GM21528 (cell line): ENCODE measurements around the gene EDEM2.
A peak's percentile ranks its signal among the peaks of the same experiment; 100 is the strongest.
"Not testable (repeated sequence)": the region's sequence is repeated elsewhere in the genome, so short reads cannot be mapped to it uniquely, and the experiment has no call there.

ENCODE experiments used
- ATAC-seq: cut with Tn5 transposase; IDR thresholded peaks from one replicate; pipeline ENCODE4 v1.9.1; 2021; ENCODE audit warnings: mild to moderate bottlenecking, moderate library complexity; ENCODE audit not compliant: unreplicated experiment, low FRiP score

EDEM2 gene

DNA sequence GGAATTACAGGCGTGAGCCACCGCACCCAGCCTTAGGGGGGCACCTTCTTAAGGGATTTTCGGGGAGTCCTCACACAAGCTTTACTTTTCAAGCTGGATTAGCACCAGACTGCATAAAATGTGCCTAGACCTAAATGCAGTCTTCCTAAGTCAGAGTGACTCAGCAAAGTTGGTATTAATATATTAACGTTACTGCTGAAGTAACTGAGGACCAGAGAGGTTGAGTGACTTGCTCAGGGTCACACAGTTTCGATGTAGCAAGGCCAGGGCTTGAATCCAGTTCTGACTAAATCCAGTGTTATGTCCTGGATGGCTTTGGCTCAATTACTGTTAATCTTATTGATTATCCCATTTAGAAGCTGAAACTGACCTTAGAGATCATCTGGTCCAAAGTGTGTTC, 13.4 kb downstream of the EDEM2 start:
- ATAC-seq: no peak

GRCh38 chr20:35133031-35133430, 14.1 kb downstream of the EDEM2 start:
- no peak for ATAC-seq

DNA sequence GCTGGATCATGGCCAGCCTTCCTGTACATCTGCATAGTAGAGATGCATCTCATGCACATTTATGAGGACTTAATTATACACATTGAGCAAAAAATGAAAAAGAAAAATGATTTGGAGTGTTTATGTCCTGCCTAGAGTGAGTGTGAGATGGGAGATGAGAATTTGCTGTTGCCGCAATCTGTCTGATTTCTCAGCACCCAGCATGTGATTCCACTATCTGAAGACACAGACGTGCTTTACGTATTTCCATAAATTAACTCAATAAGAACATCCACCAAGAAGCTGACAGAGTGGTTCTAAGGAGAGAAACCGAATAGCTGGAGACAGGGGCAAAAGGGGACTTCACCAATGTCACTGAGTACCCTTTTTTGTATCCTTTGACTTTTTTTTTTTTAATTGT, 15.2 kb downstream of the EDEM2 start:
- ATAC-seq: no peak

DNA sequence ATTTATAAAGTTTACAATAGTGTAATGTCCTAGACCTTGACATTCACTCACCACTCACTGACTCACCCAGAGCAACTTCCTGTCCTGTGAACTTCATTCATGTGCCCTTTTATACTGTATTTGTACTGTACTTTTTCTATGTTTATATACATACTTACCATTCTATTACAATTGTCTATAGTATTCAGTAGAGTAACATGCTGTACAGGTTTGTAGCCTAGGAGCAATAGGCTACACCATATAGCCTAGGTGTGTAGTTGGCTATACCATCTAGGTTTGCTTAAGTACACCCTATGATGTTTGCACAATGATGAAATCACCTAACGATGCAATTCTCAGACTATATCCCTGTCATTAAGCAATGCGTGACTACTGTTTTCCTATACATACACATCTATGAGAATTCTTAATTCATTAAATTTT, 17.5 kb downstream of the EDEM2 start:
- no peak for ATAC-seq

DNA sequence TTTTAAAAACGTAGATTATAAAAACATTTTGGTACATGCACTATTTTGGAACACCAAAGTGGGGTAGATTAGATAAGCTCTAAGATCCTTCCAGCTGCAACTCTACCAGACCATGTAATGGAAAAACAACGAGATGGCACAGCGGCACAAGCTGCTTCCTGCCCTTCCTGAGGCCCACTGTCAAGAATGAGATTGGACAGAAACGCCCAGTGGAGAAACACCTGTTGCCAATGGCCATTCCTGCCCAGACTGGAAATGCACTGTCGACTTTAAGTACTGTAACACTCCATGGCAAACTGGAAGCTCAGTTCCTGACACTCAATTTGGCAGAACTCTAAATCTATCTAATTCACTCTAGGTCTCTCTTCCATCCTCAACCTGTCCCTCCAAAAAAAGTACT, 21.4 kb downstream of the EDEM2 start:
- ATAC-seq: no peak

DNA sequence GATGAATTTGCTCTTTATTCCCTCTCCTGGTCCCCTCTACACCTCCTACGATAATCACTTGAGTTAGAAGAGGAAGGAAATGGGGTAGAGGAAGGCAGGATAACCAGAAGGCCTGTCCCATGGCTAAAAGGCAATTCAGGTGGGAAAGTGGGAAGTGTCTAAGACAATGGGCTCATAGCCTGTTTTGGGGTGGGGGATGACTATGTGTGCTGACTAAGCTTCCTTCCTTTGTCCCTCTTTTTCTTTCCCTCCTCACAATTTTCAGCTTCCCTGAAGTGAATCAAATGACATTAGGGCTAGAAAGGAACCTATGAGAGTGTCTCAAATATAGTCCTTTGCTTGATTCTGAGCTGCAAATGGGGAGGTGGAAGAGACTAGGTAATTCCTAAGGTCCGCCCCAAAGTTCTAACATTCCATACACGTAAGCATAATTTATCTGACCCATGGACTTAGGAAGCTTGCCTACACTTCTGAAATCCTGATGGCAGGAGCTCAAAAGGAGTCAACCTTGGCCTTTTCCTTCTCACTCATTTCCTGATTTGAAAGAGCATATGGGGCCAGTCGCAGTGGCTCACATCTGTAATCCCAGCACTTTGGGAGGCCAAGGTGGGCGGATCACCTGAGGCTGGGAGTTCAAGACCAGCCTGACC, 24.3 kb downstream of the EDEM2 start:
- no peak for ATAC-seq

DNA sequence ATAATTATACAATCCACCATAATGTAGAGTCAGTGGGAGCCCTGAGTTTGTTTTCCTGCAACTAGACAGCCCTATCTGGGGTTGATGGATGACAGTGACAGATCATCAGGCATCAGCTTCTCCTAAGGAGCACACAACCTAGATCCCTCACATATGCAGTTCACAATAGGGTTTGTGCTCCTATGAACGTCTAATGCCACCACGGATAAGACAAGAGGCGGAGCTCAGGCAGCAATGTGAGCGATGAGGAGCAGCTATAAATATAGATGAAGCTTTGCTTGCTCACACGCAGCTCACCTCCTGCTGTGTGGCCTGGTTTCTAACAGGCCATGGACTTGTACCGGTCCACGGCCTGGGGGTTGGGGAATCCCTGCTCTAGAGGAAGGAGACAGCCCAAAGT, 25.9 kb downstream of the EDEM2 start:
- no peak for ATAC-seq

- no peak for ATAC-seq
Observed at GRCh38 chr20:35120012-35120701, 27.0 kb downstream of the EDEM2 start.

- ATAC-seq: no peak
Observed at GRCh38 chr20:35117629-35118028, 29.5 kb downstream of the EDEM2 start.

DNA sequence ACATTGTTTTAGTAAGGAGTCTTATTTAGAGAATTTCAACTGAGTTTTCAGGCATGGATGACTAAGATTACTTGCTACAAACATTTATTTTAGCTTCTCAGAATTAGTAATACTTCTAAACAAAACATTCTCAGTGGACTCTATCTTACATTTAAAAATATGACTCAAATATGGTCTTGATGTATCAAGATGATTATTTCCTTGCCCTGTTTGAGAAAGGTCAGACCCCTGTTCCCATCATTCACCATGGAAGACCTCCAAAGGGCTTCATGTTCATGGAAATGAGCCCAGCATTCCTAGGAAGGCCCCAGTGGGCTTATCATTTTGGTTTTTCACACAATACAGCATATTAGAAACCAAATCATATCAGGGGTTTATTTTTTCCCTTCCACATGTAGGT, 29.9 kb downstream of the EDEM2 start:
- no peak for ATAC-seq

- ATAC-seq: no peak
Observed at GRCh38 chr20:35116258-35116657, 30.9 kb downstream of the EDEM2 start.

- no peak for ATAC-seq
Observed at GRCh38 chr20:35115606-35116005, 31.5 kb downstream of the EDEM2 start.

GRCh38 chr20:35112276-35112675, 34.9 kb downstream of the EDEM2 start:
- ATAC-seq: not testable (repeated sequence)

- ATAC-seq: no peak
Observed at GRCh38 chr20:35111141-35111888, 35.8 kb downstream of the EDEM2 start.

DNA sequence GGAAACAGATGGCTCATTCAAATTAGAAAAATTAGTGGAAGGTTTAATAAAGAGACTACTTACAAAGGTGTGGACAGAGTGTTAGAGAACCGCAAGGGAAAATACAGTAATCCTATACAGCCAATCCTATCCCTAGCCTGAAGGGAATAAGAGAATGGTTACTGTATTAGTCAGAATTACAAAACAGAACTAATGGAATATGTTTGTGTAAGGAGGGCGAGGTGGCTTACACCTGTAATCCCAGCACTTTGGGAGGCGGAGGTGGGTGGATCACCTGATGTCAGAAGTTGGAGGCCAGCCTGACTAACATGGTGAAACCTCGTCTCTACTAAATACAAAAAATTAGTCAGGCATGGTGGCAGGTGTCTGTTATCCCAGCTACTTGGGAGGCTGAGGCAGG, 38.2 kb downstream of the EDEM2 start:
- no peak for ATAC-seq

DNA sequence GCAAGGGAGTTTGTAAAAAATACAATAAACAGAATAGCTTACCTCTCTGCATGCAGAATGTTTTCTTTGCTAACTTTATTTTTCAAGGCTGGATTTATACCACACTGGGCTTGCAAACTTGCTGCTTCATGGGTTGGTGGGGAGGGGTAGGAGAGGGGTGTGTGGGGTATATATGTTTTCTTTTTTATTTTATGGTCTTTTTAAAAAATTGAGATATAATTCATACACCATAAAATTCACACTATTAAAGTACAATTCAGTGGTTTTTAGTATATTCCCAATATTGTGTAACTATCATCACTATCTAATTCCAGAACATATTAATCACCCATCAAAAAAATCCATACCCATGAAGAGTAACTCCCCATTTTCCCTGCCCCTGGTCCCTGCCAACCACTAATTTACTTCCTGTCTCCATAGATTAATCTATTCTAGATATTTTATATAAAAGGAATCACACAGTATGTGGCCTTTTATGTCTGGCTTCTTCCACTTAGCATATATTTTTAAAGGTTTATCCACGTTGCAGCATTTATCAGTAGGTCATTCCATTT, 40.2 kb downstream of the EDEM2 start:
- no peak for ATAC-seq

GRCh38 chr20:35104685-35105295, 42.3 kb downstream of the EDEM2 start:
- no peak for ATAC-seq

GRCh38 chr20:35101620-35102019, 45.5 kb downstream of the EDEM2 start:
- no peak for ATAC-seq

GRCh38 chr20:35093267-35093884, 53.8 kb downstream of the EDEM2 start:
- no peak for ATAC-seq

- ATAC-seq: peak; percentile 93
Observed at GRCh38 chr20:35092524-35093266, 54.4 kb downstream of the EDEM2 start, which contains the start of gene TRPC4AP. TSS of gene TRPC4AP (minus strand) at chr20:35092807. CDS start at chr20:35092781, 26 bp downstream.
